Stimulated activated CD8-positive, alpha-beta memory T cell treated with anti-CD3 and anti-CD28 coated beads, Interleukin-2, amount 100 ng/mL, for 1 hour (primary cell): ENCODE measurements around the gene CIB2.
"Not testable (repeated sequence)": the region's sequence is repeated elsewhere in the genome, so short reads cannot be mapped to it uniquely, and the experiment has no call there.

Experiments used
- DNase-seq, 2 donors: peaks; one replicate each; pipeline ENCODE4 v3.0.0-alpha.2; 2020; ENCODE audit warnings: low read depth in 2 of 2

CIB2 gene

GRCh38 chr15:78131295-78132061 lies at the start of gene CIB2:
Gene CIB2 (minus strand): TSS chr15:78131445. CDS start chr15:78131215, 230 bp downstream.
- peak; percentile 54 to 66 for DNase-seq

GRCh38 chr15:78179906-78180305 lies 48.7 kb upstream of the CIB2 start:
- DNase-seq, result no peak

- no peak for DNase-seq
Observed at GRCh38 chr15:78179286-78179840, 48.1 kb upstream of the CIB2 start.

GRCh38 chr15:78178064-78178463 lies 46.8 kb upstream of the CIB2 start:
- no peak for DNase-seq

GRCh38 chr15:78177447-78177873 lies 46.2 kb upstream of the CIB2 start:
- no peak for DNase-seq

GRCh38 chr15:78175330-78175729 lies 44.1 kb upstream of the CIB2 start:
- no peak for DNase-seq

- no peak for DNase-seq
Observed at GRCh38 chr15:78174401-78174800, 43.2 kb upstream of the CIB2 start.

- no peak for DNase-seq
Observed at GRCh38 chr15:78171864-78172472, 40.7 kb upstream of the CIB2 start.

- DNase-seq, result no peak
Observed at GRCh38 chr15:78170848-78171773, 39.9 kb upstream of the CIB2 start.

GRCh38 chr15:78168608-78169007 lies 37.4 kb upstream of the CIB2 start:
- no peak for DNase-seq

- no peak for DNase-seq
Observed at GRCh38 chr15:78167227-78167888, 36.1 kb upstream of the CIB2 start.

GRCh38 chr15:78164010-78164409 lies 32.8 kb upstream of the CIB2 start:
- no peak for DNase-seq

- DNase-seq, result peak in 1 of 2 donors; percentile 4
Observed at GRCh38 chr15:78162038-78162437, 30.8 kb upstream of the CIB2 start.

- no peak for DNase-seq
Observed at GRCh38 chr15:78159395-78159794, 28.1 kb upstream of the CIB2 start.

GRCh38 chr15:78157203-78157602 lies 26.0 kb upstream of the CIB2 start:
- DNase-seq, result no peak

- no peak for DNase-seq
Observed at GRCh38 chr15:78156653-78157052, 25.4 kb upstream of the CIB2 start.

GRCh38 chr15:78155355-78155939 lies 24.2 kb upstream of the CIB2 start:
- DNase-seq, result no peak

GRCh38 chr15:78154955-78155354 lies 23.7 kb upstream of the CIB2 start:
- no peak for DNase-seq

GRCh38 chr15:78151075-78151474 lies 19.8 kb upstream of the CIB2 start:
- DNase-seq, result not testable (repeated sequence)

- DNase-seq, result no peak
Observed at GRCh38 chr15:78149805-78150751, 18.8 kb upstream of the CIB2 start.
